Skeletal muscle satellite cell (primary cell): Measurements from ENCODE around the gene PFKP.

Experiments used
- H3K27me3 ChIP-seq: 2 replicates; pipeline ENCODE4 v1.7.0; 2013; ENCODE audit warnings: low read length; ENCODE audit not compliant: control insufficient read depth, insufficient read depth
- H3K36me3 ChIP-seq: 2 replicates; pipeline ENCODE4 v1.7.0; 2013; ENCODE audit warnings: mild to moderate bottlenecking, control low read depth, low read length; ENCODE audit not compliant: insufficient read depth
- H3K4me1 ChIP-seq: 2 replicates; pipeline ENCODE4 v1.7.0; 2013; ENCODE audit warnings: low read length; ENCODE audit not compliant: control insufficient read depth, insufficient read depth
- H3K4me2 ChIP-seq: 2 replicates; pipeline ENCODE4 v1.7.0; 2013; ENCODE audit warnings: mild to moderate bottlenecking, low read length
- H3K4me3 ChIP-seq: 2 replicates; pipeline ENCODE4 v1.7.0; 2013; ENCODE audit warnings: low read length
- H3K9ac ChIP-seq: 2 replicates; pipeline ENCODE4 v1.7.0; 2013; ENCODE audit warnings: mild to moderate bottlenecking, low read depth, low read length, moderate library complexity
- H3K9me3 ChIP-seq: replicated peaks from 2 replicates; pipeline ENCODE4 v1.7.0; 2013; ENCODE audit warnings: mild to moderate bottlenecking, control low read depth, low read length

Gene PFKP

DNA sequence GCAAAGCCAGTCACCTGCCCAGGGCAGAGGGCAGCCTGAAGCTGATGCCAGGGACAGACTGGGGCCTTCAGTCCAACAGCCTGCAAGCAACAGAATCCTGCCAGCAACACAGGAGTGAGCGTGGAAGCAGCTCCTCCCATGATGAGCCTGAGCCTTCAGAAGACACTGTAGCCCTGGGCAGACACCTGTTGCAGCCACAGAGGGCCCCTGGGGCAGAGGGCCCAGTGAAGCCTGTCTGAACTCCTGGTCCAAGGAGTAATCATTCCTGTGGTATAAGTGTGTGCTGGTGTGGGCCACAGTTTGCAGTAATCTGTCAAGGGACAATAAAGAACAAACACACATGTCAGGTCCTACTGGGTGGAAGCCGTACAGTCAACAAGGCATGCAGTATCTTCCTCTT lies 2.9 kb upstream of the PFKP start:
- H3K4me1 ChIP-seq = peaks cover 3% of the 10 kb centered on the region
- H3K9ac ChIP-seq = no peak overlapping the region
- H3K9me3 ChIP-seq = no peaks in the 10 kb centered on the region
- no peak overlapping the region for H3K4me3 ChIP-seq
- peaks cover 10% of the 10 kb centered on the region for H3K27me3 ChIP-seq
- no peak overlapping the region for H3K4me2 ChIP-seq
- peaks cover 6% of the 10 kb centered on the region for H3K36me3 ChIP-seq

DNA sequence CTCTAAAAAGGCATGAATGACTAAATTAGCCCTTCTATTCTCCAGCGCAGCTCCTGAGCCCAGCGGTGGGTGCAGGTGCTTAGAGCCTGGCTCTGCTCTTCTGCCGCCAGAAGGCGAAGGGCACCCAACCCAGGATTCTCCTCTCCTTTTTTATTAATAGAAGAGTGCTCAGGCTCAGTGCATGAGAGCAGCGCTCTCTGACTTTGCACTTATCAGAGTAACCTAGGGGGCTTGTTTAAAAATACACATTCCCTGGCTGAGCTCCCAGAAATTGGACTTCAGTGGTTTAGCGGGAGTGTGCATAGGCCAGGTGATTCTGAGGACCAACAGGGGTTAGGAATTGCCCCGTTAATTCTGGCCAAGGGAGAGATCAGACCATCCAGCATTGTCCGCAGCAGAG lies 1.7 kb upstream of the PFKP start:
- peaks cover 15% of the 10 kb centered on the region for H3K4me1 ChIP-seq
- H3K27me3 ChIP-seq = peaks cover 9% of the 10 kb centered on the region
- H3K9me3 ChIP-seq = no peaks in the 10 kb centered on the region
- H3K36me3 ChIP-seq = peaks cover 18% of the 10 kb centered on the region
- H3K9ac ChIP-seq = no peak overlapping the region
- H3K4me2 ChIP-seq = no peak overlapping the region
- no peak overlapping the region for H3K4me3 ChIP-seq

DNA sequence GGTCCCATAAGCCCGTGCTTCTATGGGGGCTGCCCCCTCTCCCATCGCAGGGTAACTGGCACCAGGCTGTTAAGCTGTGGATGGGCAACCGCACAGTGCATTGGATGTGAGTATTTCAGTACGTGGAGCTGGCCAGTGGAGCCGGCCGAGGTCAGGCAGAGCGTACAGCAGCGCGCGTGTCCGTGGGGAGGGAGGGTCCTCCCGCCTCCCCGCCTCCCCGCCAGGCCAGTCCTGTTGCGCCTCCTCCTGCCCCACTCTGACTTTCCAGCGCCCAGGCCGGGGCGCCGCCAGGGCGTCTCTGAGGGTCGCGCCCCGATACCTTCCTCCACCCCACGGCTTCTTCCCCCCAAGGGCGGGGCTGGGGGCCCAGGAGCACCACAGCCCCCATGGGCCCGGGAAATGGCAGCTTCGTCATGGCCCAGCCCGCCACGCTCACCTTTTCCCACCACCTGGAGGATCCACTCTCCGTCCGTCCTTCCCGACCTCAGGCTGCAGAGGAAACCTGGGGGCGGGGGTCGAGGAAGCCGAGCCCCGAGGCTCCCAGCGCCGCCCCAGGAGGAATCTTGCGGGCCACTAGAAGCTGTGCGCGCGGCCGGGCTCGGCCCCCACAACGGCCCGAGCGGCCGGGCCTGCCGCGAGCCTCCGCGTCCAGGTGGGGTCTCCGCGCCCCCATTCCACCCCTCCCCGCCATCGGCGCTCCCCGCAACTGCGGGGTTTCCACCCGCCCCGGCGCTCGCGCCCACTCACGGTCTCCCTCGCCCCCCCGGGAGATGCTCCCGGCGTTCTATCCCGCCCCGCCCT lies 831 bp upstream of the PFKP start:
- Histone ChIP-seq H3K4me2 (peak overlapping the region; percentile 80), H3K36me3 (peaks cover 24% of the 10 kb centered on the region), H3K4me3 (peak overlapping the region; percentile 99), H3K4me1 (peaks cover 19% of the 10 kb centered on the region), H3K9ac (no peak overlapping the region), H3K9me3 (no peaks in the 10 kb centered on the region), H3K27me3 (peaks cover 7% of the 10 kb centered on the region)

DNA sequence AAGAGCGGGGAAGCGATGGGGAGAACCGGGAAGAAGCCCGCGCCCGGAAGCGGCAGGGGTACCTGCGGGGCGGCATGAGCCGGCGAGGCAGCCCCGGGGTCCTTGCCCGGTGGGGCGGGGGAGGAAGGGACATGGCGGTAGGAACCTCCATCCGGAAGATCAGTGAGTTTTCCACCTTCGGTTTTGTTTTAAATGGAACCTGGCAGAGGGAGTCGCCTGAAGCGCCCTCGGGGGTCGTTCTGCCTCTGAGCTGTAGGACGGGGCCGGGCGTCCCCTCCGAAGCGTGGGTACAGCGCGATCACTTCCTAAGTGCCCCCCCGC lies 471 bp downstream of the PFKP start:
- H3K9me3 ChIP-seq = no peaks in the 10 kb centered on the region
- H3K9ac ChIP-seq = peak overlapping the region; percentile 94
- H3K4me2 ChIP-seq = peak overlapping the region; percentile 86
- H3K27me3 ChIP-seq = peaks cover 7% of the 10 kb centered on the region
- H3K4me1 ChIP-seq = peaks cover 32% of the 10 kb centered on the region
- H3K36me3 ChIP-seq = peaks cover 37% of the 10 kb centered on the region
- H3K4me3 ChIP-seq = peak overlapping the region; percentile 99

DNA sequence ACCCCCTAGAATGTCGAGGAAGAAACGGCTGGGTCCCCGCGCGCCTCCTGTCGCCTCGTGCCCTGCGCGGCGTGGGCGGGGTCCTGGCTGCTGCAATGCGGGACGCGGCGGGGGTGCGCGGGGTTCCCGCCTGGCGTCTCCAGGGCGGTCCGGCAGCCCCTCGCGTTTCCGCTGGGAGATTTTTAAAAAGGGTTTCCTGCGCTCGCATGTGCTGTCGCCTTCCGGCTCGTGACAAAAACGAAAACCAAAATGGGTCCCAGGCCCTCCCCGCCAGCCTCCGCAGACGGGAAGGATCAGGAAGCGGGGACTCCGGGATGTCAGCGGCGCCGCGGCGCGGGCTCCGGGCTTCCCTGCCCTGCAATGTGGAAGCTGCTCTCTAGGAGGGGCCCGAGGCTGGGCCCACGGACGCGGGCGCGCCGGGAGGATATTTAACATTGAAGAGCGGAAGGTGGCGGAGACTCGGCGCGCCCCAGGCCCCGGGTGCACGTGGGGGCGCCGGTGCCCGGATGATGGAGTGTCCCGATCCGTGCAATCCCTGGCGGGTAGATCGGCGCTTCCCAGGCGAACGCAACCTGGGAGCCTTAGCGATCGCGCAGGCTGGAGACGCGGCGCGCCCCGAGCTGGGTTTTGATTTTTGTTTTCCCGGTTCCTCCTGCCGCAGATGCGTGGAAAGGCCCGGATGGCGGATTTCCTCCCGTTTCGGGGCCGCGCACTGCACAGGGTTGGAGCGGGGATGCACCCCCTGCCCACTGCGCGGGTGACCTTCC lies 1.0 kb downstream of the PFKP start:
- peaks cover 42% of the 10 kb centered on the region for H3K36me3 ChIP-seq
- H3K9ac ChIP-seq = peak overlapping the region; percentile 94
- H3K4me1 ChIP-seq = peaks cover 37% of the 10 kb centered on the region
- H3K27me3 ChIP-seq = peaks cover 7% of the 10 kb centered on the region
- peak overlapping the region; percentile 99 for H3K4me3 ChIP-seq
- no peaks in the 10 kb centered on the region for H3K9me3 ChIP-seq
- peak overlapping the region; percentile 86 for H3K4me2 ChIP-seq

DNA sequence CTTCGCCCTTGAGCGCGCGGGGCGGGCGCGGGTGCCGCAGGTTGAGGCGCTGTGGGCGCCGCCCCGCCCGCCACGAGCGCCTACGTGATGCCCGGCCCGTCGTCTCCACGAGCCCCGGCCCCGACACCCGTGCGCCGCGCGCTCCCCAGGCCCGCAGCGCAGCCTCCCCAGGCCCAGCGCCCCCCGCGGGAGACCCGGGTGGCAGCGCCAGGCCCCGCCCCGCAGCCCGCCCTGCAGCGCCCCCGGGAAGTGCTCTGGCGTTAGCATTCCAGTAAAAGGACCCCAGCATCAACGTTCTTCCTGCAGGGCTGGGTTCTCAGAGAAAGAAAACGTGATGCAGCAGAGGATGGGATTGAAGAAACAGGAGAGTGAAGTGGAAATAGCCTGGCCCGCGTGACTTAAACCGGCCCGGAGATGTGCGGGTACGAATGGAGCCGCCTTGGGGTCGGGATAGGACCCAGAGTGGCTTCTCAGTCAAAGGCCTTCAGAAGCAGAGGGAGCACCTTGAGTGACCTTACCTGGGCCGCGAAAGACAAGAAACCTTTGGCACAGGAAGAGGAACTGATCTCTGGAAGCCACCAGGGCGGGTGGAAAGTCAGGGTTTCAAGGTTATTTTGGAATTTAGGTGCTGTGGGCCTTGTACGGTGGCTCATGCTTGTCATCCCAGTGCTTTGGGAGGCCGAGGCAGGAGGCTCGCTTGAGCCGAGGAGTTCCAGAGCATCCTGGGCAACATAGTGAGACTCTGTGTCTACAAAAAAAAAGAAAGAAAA lies 1.8 kb downstream of the PFKP start:
- H3K9me3 ChIP-seq = no peaks in the 10 kb centered on the region
- peak overlapping the region; percentile 94 for H3K9ac ChIP-seq
- peak overlapping the region; percentile 99 for H3K4me3 ChIP-seq
- H3K36me3 ChIP-seq = peaks cover 48% of the 10 kb centered on the region
- H3K4me2 ChIP-seq = peak overlapping the region; percentile 86
- peaks cover 4% of the 10 kb centered on the region for H3K27me3 ChIP-seq
- peaks cover 44% of the 10 kb centered on the region for H3K4me1 ChIP-seq

DNA sequence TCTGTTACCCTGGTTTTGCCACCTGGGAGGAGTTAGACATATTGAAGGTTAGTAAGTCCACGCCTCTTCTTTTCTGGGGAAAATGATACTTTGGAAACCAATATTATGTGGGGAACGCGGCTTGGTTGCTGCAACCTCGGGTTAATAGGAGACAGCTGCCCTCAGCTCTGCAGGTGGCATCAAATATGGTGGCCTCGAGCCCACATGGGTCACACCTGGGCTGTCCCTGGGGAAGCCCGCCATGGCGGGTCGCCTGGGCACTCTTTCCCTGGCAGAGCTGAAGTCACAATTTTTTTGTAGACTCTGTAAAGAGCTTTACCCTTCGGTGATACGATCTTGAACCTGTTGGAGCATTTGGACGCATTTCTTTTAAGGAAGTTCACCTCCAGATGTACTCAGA lies 2.5 kb downstream of the PFKP start:
- Histone ChIP-seq H3K36me3 (peaks cover 54% of the 10 kb centered on the region), H3K9me3 (no peaks in the 10 kb centered on the region), H3K4me3 (peak overlapping the region; percentile 99), H3K4me2 (peak overlapping the region; percentile 86), H3K9ac (peak overlapping the region; percentile 94), H3K4me1 (peaks cover 47% of the 10 kb centered on the region), H3K27me3 (peaks cover 4% of the 10 kb centered on the region)

DNA sequence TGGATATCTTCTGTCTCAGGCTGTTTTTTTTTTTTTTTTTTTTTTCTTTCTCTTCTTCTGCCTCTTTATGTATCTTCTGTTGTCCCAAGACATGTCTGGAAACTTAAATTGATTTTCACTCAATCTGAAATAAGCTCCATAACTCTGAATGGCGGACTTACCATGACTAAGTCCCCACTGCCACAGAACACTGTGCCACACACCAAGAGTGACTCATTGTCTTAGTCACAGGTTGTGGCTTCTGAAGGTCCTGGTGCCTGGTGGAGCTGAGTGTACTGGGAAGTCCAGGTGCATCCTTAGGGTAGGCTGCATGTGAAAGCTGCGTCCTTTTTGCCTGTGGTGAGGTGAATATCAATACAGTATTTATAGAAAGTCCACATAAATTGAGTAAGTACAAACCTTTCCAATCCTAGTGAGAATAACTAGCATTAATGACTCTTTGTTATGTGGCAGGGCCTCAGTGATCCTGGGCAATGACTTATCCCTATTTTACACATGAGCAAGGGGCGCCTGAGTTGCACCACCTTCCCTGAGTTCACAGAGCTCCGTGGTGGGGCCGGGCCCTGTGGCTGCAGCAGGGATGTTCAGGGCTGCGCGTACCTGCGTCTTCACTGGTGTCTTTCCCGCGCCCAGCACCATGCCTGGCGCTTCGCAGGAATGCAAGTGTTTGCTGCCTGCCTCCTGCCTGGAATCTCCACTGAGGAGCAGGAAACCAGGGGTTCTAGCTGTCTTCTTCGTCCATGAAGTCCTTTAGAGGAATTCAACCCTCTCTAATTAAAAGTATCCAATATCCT lies 4.3 kb downstream of the PFKP start:
- Histone ChIP-seq H3K9me3 (no peaks in the 10 kb centered on the region), H3K9ac (no peak overlapping the region), H3K4me1 (peaks cover 47% of the 10 kb centered on the region), H3K27me3 (no peaks in the 10 kb centered on the region), H3K4me2 (peak overlapping the region; percentile 86), H3K4me3 (no peak overlapping the region), H3K36me3 (peaks cover 63% of the 10 kb centered on the region)

DNA sequence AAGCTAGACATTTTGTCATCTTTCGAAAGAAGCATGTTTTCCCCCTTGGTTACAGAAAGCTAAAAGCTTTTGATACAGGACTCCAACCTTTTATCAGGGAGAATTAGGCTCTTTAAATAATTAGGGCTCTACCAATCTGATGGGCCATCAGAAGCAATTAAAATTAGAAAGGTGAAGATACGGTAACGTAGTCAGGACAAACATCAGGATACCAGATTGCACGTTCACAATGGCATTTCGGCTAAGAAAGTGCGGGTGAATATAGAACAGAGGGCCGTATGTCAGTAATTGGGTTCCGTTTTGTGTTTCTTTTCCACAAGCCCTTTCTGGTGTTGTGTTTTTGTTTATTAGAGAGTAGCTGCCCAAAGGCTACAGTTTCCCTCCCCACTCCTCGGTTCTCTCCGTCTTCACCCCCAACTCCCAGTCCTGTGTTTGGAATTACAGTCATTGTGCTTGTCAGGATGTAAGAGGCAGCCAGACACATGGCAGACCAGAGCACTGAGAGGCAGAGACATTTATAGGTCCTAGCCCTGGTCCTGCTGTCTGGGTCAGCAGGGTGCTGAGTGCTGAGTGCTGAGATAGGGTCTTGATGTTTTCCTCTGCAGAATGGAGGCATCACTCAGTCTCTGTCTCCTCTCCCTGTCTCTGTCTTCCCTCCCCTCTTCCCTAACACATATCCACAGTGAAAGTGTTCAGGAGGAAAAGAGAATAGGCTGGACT lies 5.5 kb downstream of the PFKP start:
- H3K4me3 ChIP-seq = no peak overlapping the region
- no peaks in the 10 kb centered on the region for H3K9me3 ChIP-seq
- H3K27me3 ChIP-seq = no peaks in the 10 kb centered on the region
- H3K36me3 ChIP-seq = peaks cover 63% of the 10 kb centered on the region
- no peak overlapping the region for H3K9ac ChIP-seq
- peak overlapping the region; percentile 86 for H3K4me2 ChIP-seq
- peaks cover 47% of the 10 kb centered on the region for H3K4me1 ChIP-seq

DNA sequence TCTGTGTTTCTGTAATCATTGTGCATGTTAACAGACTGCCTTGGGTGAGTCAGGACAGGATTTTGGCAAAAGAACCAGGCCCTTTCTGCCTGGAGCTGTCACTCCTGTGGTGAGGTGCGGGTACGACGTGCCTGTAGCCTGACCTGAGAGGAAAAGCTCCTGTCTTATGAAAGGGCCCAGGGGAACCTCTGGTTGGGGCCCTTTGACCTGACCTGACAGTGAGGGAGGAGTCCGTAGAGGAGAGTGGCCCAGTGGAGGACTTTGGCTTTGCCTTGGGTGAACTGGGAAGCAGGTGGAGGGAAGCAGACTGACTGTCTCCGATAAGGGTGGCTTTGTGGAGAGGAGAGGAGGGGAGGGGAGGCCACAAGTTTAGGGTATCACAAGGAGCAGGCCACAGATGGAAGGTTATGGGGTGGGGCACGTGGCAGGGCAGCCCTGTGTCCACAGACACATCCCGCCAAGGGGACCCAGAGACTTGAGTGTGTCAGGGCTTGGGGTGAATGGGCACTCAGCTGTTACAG lies 6.9 kb downstream of the PFKP start:
- peaks cover 64% of the 10 kb centered on the region for H3K36me3 ChIP-seq
- H3K4me2 ChIP-seq = no peak overlapping the region
- H3K27me3 ChIP-seq = no peaks in the 10 kb centered on the region
- no peak overlapping the region for H3K4me3 ChIP-seq
- no peak overlapping the region for H3K9ac ChIP-seq
- H3K9me3 ChIP-seq = no peaks in the 10 kb centered on the region
- H3K4me1 ChIP-seq = peaks cover 46% of the 10 kb centered on the region
